NCI-H1092 treated with DMSO at 0.1 percent for 48 hours (cell line): ENCODE results near the gene KRTAP10-8.
"Not testable (repeated sequence)": the region's sequence is repeated elsewhere in the genome, so short reads cannot be mapped to it uniquely, and the experiment has no call there.

Source experiments
- DNase-seq: peaks from one replicate; lab custom pipeline; 2025; lab: John Stamatoyannopoulos, UW

KRTAP10-8 gene

GRCh38 chr21:44599264-44600029 is 12.4 kb upstream of the KRTAP10-8 start:
- no peak for DNase-seq

GRCh38 chr21:44600118-44600978 is 11.5 kb upstream of the KRTAP10-8 start, which contains the start of gene KRTAP10-7:
Gene KRTAP10-7 (plus strand): TSS chr21:44600597. CDS start chr21:44600622, 25 bp downstream.
- not testable (repeated sequence) for DNase-seq

DNA sequence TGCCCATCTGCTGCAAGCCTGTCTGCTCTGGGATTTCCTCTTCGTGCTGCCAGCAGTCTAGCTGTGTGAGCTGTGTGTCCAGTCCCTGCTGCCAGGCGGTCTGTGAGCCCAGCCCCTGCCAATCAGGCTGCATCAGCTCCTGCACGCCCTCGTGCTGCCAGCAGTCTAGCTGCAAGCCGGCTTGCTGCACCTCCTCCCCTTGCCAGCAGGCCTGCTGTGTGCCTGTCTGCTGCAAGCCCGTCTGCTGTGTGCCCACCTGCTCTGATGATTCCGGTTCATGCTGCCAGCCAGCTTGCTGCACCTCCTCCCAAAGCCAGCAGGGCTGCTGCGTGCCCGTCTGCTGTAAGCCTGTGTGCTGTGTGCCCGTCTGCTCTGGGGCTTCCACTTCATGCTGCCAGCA is 10.8 kb upstream of the KRTAP10-8 start:
- DNase-seq, result not testable (repeated sequence)

GRCh38 chr21:44601596-44602462 is 10.1 kb upstream of the KRTAP10-8 start:
- DNase-seq, result no peak

- no peak for DNase-seq
These were observed 9.4 kb upstream of the KRTAP10-8 start for GRCh38 chr21:44602463-44602850.

DNA sequence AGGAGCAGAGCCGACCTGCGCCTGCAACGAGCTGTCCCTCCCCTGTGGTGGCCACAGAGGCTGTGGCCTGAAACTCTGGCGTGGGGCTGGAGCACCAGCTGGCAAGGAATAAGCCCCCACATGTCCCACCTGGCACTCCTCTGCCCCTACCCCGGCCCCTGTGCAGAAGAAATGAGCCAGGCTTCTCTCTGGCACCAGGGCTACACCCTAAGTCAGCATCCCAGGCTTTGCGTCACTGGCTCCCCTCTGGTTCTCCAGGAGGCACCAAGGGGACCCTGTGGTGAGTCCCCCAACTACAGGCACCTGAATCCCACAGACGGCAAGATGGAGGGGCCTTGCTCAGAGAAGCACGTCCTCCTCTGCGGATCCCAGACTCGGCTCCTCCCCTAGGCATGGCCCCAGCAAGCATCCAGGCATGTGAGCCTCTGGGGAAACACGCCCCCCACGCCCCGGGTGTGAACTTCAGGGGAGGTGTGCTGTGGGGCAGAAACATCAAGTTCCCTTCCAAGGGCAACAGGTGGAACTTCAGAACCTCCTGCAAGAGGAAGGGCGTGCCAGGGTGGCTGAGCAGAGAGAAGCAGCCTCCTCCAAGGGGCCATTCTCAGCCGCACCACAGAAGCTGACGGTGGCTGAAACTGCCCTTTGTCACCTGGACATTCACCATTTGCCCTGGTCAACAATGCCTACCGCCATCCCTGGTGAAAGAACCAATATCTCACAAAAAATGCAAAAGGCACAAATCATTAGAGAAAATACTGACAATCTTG is 8.6 kb upstream of the KRTAP10-8 start:
- DNase-seq, result no peak

DNA sequence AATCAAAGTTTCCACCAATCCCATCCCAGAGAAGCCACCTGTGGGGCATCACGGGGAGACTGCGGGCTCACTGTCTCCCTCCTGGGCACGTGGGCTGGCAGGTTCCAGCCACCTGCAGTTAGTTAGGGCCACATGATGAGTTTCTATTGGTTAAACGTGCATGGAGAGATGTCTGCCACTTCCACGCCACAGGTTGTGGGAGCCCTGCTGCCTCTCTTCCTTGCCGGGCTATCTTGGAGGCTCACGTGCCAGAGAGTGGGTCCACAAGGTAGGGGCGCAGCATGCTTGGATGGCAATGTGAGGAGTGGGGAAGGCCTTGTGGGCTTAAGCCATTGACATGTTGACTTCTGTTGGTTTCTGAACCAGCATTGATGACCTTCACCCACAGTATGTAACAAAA is 8.0 kb upstream of the KRTAP10-8 start:
- no peak for DNase-seq

DNA sequence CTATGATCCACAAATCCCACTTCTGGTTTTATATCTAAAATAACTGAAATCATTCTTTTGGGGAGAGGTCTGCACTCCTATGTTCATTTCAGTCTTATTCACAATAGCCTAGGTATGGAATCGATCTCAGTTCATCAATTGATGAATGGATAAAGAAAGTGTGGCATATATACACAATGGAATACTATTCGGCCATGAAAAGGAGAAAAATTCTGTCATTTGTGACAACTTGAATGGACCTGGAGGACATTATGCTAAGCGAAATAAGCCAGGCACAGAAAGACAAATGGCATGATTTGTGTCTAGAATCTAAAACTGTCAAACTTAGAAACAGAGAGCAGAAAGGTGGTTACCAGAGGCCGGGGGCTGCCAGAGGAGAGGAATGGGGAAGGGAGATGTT is 5.4 kb upstream of the KRTAP10-8 start:
- no peak for DNase-seq

DNA sequence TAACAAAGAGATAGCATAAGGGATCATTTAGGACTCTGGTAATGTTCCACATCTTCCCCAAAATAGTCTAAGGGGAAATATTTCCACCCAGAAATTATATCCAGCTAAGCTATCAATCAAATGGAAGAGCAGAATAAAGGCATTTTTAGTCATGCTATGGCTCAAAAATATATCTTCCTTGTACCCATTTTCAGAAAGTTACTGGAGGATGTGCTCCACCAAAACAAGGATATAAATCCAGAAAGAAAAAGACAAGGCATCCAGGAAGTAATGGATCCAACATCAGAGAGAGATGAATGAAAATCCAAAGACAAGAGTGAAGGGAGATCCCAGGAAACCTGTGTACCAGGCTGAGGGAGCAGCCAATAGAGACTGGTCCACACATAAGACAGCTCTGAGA is 2.7 kb upstream of the KRTAP10-8 start:
- DNase-seq, result no peak

GRCh38 chr21:44610157-44610843 is 1.6 kb upstream of the KRTAP10-8 start:
- not testable (repeated sequence) for DNase-seq

DNA sequence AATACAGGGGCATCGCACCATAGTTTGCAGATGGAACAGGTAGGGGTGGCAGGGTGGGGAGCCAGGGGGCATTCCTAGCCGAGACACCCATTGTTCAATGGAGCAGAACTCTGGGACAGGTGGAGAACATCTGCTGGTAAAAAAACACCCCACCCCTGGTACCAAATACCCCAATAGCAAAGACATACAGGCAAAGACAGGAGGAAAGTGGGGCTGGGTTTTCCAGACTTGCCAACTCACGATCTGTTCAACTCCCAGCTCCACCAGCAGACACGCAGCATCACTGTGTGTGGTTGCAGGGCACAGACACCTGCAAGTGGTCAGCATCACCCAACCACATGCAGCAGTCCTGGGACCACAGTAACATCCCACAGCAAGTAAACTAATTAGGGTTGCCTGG is 328 bp upstream of the KRTAP10-8 start:
- DNase-seq, result no peak

GRCh38 chr21:44612669-44613229 is 870 bp downstream of the KRTAP10-8 start:
- DNase-seq, result no peak

- no peak for DNase-seq
These were observed 1.7 kb downstream of the KRTAP10-8 start for GRCh38 chr21:44613386-44614155.

DNA sequence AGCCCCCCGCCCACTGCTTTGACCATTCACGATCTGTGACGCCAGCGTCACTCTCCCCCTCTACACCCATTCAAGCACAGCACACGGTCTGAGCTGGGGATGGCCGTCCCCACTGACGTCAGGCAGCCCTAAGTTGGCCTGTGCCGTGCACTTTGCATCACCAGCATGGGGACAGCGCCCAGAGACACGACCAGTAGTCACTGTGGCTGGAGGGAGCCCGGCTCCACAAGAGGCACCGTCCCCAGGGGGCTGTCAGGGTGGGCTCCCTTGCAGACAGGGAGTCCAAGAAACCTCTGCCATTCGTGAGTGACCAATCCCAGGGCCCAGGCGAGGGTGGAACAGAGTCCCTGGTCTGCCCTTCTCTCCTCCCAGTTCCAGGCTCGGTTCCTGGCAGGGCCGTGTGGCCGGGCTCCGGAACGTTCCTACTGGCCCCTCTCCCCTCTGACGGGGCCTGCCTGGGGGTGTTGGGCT is 2.3 kb downstream of the KRTAP10-8 start:
- DNase-seq, result no peak

DNA sequence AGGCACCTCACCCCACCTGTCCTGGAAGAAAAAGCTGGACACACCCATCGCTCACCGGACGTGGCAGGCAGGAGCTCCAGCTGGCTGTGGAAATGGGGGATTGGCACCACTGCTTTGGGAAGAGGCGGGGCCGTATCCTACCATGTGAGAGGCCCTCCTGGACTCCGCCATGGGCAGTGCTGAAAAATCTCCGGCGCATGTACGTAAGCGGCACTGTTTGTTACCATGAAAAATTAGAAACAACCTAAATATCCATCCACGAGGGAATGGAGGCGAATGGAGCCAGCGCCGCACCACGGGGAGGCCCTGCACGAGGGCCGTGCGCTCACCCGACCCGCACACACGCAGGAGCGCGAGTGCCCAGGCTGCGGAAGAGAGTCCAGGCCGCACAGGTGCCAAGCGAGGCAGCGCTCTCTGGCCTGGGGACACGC is 3.1 kb downstream of the KRTAP10-8 start:
- DNase-seq, result no peak

DNA sequence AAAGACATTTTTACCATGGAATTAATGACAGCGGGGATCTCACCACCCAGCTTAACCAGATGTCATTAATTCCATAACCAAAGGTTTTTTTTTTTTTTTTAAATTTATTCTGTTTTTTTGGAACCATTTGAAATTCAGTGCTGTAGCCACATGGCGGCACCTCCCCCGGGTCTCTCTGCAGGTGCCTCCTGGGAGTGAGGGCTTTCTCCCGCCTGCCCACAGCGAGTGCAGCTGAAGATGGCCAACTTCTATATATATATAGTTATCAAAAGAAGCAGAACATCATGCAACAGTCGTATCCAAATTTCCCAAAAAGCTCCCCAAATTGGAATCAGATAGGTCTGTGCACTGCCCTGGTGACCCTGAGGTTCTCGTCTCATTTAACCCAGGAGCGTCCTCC is 3.6 kb downstream of the KRTAP10-8 start:
- no peak for DNase-seq

DNA sequence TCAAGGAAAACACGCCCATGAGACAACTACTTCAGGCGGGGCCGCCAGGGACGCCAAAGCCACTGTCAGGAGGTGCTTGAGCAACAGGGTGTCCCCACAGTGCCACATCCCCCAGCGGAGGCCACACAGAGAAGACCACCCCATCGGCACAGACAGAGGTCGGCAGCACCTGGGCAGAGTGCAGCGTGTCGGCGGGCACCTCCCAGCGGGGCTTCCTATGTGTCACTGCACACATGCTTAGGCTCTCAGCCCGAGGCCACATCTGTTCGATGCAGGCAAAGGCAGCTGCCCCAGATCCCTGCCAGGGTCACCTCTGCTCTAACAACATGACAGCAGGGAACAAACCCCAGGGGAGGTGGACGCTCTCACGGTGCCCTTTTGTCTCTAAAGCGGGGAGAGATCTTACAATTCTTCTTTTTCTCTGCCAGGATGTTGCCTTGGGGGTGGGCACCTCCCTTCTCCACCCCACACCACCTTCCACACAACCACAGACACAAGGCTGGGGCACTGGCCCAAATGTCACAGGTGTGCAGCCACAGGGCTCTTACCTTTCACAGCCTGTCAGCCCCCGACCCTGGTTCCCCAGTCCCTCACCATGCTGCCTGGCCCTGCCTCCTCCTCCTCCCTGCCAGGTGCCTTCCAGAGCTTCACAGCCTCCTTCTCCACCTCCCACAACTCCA is 4.2 kb downstream of the KRTAP10-8 start:
- peak; percentile 27 for DNase-seq

DNA sequence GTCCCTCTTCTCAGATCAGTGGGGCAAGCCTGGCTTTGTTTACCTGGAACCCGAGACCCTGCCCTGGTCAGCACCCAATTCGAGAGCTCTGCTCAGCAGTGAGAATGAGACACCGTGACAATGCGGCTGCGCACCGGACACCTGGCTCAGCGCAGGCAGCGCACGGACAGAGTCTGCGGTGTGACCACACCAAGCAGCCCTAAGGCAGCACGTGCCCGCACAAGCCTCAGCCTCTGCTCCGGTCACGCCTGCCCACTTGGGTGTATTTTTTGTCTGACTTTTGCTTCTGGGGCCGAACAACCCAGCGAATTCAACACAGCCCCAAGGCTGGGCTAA is 4.7 kb downstream of the KRTAP10-8 start:
- DNase-seq, result no peak

DNA sequence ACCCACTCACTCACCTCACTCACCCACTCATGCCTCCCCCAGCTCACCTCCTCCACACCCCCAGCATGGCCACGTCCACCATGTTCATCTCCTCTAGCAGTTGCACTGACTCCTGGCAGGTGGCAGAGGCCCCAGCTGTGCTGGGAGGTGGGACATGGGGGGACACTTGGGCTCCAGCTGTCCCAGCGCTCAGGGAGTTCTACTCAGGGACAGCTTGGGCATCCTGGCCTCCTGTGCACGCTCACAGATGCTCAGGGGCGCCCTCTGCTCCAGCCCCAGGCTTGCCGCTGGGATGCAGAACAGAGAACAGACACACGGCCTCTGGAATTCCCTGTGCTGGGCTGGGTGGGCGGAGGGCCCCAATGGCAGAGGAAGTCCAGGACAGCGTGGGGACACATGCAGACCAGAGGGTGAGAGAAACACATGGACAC is 5.2 kb downstream of the KRTAP10-8 start:
- DNase-seq, result no peak
